K562 (cell line): ENCODE results near the gene ATP6V0A1. TPM values are rescaled to one million over a fixed set of nuclear protein-coding genes. Genes with fewer than 3 reads are reported as not detected.

Source experiments
- ARNT ChIP-seq, 2 experiments: fragments of 450-650 bp; IDR thresholded peaks; 2 replicates each; pipeline ENCODE4 v1.6.1; 2016; ENCODE audit warnings: mild to moderate bottlenecking in 1 of 2
- BCL6 ChIP-seq: fragments of 250-450 bp; sonication (Bioruptor Pico); IDR thresholded peaks from 2 replicates; pipeline ENCODE4 v1.4.0; 2020
- BCOR ChIP-seq: fragments of 450-650 bp; IDR thresholded peaks from 2 replicates; pipeline ENCODE4 v1.6.1; 2016
- BHLHE40 ChIP-seq: IDR thresholded peaks from 2 replicates; pipeline ENCODE4 v1.6.1; 2011; ENCODE audit warnings: low read length, improper control_type of control experiment
- BRF1 ChIP-seq: IDR thresholded peaks from 3 replicates; pipeline ENCODE4 v1.6.1; 2011; ENCODE audit warnings: borderline replicate concordance, mild to moderate bottlenecking; ENCODE audit not compliant: insufficient read length; ENCODE audit errors: extremely low read depth
- CHD2 ChIP-seq: IDR thresholded peaks from 2 replicates; pipeline ENCODE4 v1.6.1; 2011; ENCODE audit warnings: low read depth, low read length
- DNMT1 ChIP-seq: fragments of 450-650 bp; IDR thresholded peaks from 2 replicates; pipeline ENCODE4 v1.6.1; 2016; ENCODE audit warnings: antibody characterized with exemption, mild to moderate bottlenecking
- DPF2 ChIP-seq: fragments of 450-650 bp; IDR thresholded peaks from 2 replicates; pipeline ENCODE4 v1.6.1; 2016
- ETV5 ChIP-seq: sonication (generic); formaldehyde crosslinking; IDR thresholded peaks from 2 replicates; pipeline ENCODE4 v1.4.0; 2020; ENCODE audit warnings: low read depth, mild to moderate bottlenecking, missing genetic modification reagents
- FOSL1 ChIP-seq: fragments of 200-800 bp; sonication (Bioruptor generic); conservative IDR thresholded peaks from 2 replicates; pipeline ENCODE4 v1.6.1; 2016; ENCODE audit warnings: missing genetic modification characterization, missing compliant biosample characterization
- HDAC1 ChIP-seq, 2 experiments: fragments of 450-650 bp; IDR thresholded peaks; 2 replicates each; pipeline ENCODE4 v1.6.1; 2016 to 2017; ENCODE audit warnings: inconsistent platforms in 1 of 2, mild to moderate bottlenecking in 1 of 2, moderate library complexity in 1 of 2
- HOXB6 ChIP-seq: fragments of 250-450 bp; sonication (Bioruptor Pico); IDR thresholded peaks from 2 replicates; pipeline ENCODE4 v1.5.1; 2022; ENCODE audit warnings: mild to moderate bottlenecking, borderline replicate concordance
- HSF4 ChIP-seq: fragments of 250-450 bp; sonication (Bioruptor Pico); IDR thresholded peaks from 2 replicates; pipeline ENCODE4 v2.1.2; 2022; ENCODE audit warnings: mild to moderate bottlenecking, moderate library complexity, borderline replicate concordance
- KDM5B ChIP-seq: fragments of 200-600 bp; sonication (generic); IDR thresholded peaks from 2 replicates; pipeline ENCODE4 v1.6.1; 2012; ENCODE audit warnings: low read depth, mild to moderate bottlenecking, moderate library complexity, low read length, control low read depth, inconsistent platforms; ENCODE audit not compliant: insufficient replicate concordance
- PML ChIP-seq: IDR thresholded peaks from 2 replicates; pipeline ENCODE4 v1.6.1; 2012; ENCODE audit warnings: low read length, inconsistent platforms
- RBM14 ChIP-seq: fragments of 200-400 bp; formaldehyde crosslinking; IDR thresholded peaks from 2 replicates; pipeline ENCODE4 v1.6.1; 2018; ENCODE audit warnings: low read depth, mild to moderate bottlenecking, low read length, moderate library complexity, borderline replicate concordance; ENCODE audit not compliant: insufficient read depth
- RNF2 ChIP-seq: sonication (generic); IDR thresholded peaks from 2 replicates; pipeline ENCODE4 v1.6.1; 2016
- SIN3A ChIP-seq, 2 experiments: fragments of 150-350 bp in 1 of 2; IDR thresholded peaks; 2 replicates each; pipeline ENCODE4 v1.6.1; 2011 to 2016; ENCODE audit warnings: borderline replicate concordance in 2 of 2, low read depth in 2 of 2, low read length in 2 of 2, mild to moderate bottlenecking in 2 of 2, moderate library complexity in 2 of 2; ENCODE audit not compliant: control insufficient read depth in 1 of 2
- SIRT6 ChIP-seq: IDR thresholded peaks from one replicate; pipeline ENCODE4 v1.6.1; 2012; ENCODE audit warnings: low read depth, mild to moderate bottlenecking, control low read depth, inconsistent platforms, low read length, moderate library complexity
- TCFL5 ChIP-seq: fragments of 250-450 bp; sonication (Bioruptor Pico); conservative IDR thresholded peaks from 2 replicates; pipeline ENCODE4 v1.6.1; 2021; ENCODE audit warnings: mild to moderate bottlenecking, moderate library complexity, matching md5 sums
- ZBTB17 ChIP-seq: fragments of 450-650 bp; formaldehyde crosslinking; IDR thresholded peaks from 2 replicates; pipeline ENCODE4 v1.4.0; 2020; ENCODE audit warnings: mild to moderate bottlenecking
- ZNF217 ChIP-seq: sonication (generic); formaldehyde crosslinking; IDR thresholded peaks from 2 replicates; pipeline ENCODE4 v1.8.0; 2022; ENCODE audit warnings: mild to moderate bottlenecking, missing genetic modification reagents
- ZNF444 ChIP-seq: fragments of 250-450 bp; sonication (Bioruptor Pico); IDR thresholded peaks from 2 replicates; pipeline ENCODE4 v1.4.0; 2020; ENCODE audit warnings: mild to moderate bottlenecking, moderate library complexity
- polyA plus RNA-seq, 8 experiments: library from polyadenylated mRNA; depleted of rRNA in 4 of 8; stranded (reverse) in 5 of 8; unstranded in 3 of 8; fragments of >200 nt; fragmentation: Nextera tagmentation in 2 of 8; fragmentation: Illumina TruSeq in 1 of 8; extraction: Ambion mirVana in 2 of 8; extraction: Trizol in 1 of 8; gene quantifications; 2 replicates each; pipeline versions ENCODE4 v1.2.1 to v1.2.3, GENCODE V29; 2011 to 2014; ENCODE audit warnings: inconsistent platforms in 1 of 8, missing spikeins in 1 of 8
- total RNA-seq, 7 experiments: library from RNA; depleted of rRNA in 6 of 7; stranded (reverse); fragments of >200 nt in 6 of 7; fragmentation: Illumina TruSeq in 2 of 7; extraction: Trizol in 2 of 7; gene quantifications; 2 replicates each; pipeline versions ENCODE4 v1.2.1 to v1.2.3, GENCODE V29; 2011 to 2021; ENCODE audit warnings: low replicate concordance in 1 of 7
- TF ChIP-seq, protein P1 (sequence below): fragments of 250-450 bp; sonication (Bioruptor Pico); IDR thresholded peaks from 2 replicates; pipeline ENCODE4 v1.8.0; 2022; ENCODE audit warnings: moderate library complexity, mild to moderate bottlenecking, inconsistent platforms
- TF ChIP-seq, protein P2 (sequence below): sonication (generic); formaldehyde crosslinking; IDR thresholded peaks from 2 replicates; pipeline ENCODE4 v1.8.1; 2023; ENCODE audit warnings: mild to moderate bottlenecking, missing genetic modification reagents
- TF ChIP-seq, protein P3 (sequence below): fragments of 250-450 bp; sonication (Bioruptor Pico); IDR thresholded peaks from 2 replicates; pipeline ENCODE4 v1.4.0; 2020; ENCODE audit warnings: mild to moderate bottlenecking

The ATP6V0A1 gene
- total and polyA plus RNA-seq, 9 of the 15 experiments (the other 6 are each of a cell fraction or from before 2014, with no cell fraction given) = 11.8 to 158 (median 75.5) TPM

DNA sequence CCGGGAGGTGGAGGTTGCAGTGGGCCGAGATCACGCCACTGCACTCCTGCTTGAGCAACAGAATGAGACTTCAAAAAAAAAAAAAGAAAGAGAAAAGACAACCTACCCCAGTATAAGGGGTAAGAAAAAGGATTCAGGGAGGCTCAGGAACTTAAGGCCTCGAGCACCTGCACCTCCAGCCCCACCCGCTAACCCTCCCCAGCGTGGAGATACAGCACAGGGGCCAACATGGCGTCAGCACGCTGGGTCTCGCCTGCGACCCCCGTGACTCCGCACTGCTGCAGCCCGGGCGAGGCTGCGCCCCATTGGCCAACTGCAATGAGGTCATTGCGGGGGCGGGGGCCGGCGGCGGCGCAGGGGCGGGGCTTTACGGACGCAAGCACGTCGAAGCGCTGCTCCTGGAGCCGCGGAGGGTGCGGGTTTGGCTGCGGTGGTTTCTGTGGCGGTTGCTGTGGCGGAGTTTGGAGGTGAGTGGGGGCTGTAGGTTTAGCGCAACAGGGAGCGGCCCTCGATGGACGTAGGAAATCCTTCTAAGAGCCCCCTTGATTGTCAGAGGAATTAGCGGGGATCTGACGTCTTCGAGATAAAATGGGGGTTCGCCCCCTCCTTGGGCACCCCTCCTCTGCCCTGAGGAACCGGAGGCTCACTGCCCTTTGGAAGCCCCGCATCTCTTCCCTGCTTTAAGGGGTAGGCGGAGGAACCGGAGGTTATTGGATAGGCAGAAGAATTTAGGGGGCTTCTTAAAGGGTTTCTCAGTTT is at the start of gene ATP6V0A1 (continued):
- TF ChIP-seq, protein P1, sequence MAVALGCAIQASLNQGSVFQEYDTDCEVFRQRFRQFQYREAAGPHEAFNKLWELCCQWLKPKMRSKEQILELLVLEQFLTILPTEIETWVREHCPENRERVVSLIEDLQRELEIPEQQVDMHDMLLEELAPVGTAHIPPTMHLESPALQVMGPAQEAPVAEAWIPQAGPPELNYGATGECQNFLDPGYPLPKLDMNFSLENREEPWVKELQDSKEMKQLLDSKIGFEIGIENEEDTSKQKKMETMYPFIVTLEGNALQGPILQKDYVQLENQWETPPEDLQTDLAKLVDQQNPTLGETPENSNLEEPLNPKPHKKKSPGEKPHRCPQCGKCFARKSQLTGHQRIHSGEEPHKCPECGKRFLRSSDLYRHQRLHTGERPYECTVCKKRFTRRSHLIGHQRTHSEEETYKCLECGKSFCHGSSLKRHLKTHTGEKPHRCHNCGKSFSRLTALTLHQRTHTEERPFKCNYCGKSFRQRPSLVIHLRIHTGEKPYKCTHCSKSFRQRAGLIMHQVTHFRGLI (CRISPR knock-in tag) = 0 out of 2 replicates have a peak, but pooled peaks have one; percentile 53
- TF ChIP-seq HSF4 (CRISPR knock-in tag) (no peak), DNMT1 (no peak), BCOR (no peak; the same call in 1 of the 2 replicates), ZBTB17 (CRISPR knock-in tag) (0 out of 2 replicates have a peak, but pooled peaks have one; percentile 33), CHD2 (0 out of 2 replicates have a peak, but pooled peaks have one; percentile 20), BHLHE40 (peak; percentile 88), ZNF444 (no peak), HDAC1 (IDR thresholded peaks at IDR 0.05) (peak; percentile 34 to 52; a peak in 2 of 4 replicates), FOSL1 (tag) (peak; percentile 29; the same call in 1 of the 2 replicates), ZNF217 (no peak), BRF1 (no peak), ETV5 (CRISPR knock-in tag) (no peak), SIRT6 (no peak), KDM5B (peak; percentile 44), RBM14 (no peak), ARNT (IDR thresholded peaks at IDR 0.05) (peak; percentile 13 to 39; a peak in 1 of 4 replicates), BCL6 (CRISPR knock-in tag) (no peak), TCFL5 (CRISPR knock-in tag) (no peak), DPF2 (peak; percentile 66; the same call in 1 of the 2 replicates), RNF2 (0 out of 2 replicates have a peak, but pooled peaks have one; percentile 17), SIN3A (IDR thresholded peaks at IDR 0.05; ENCODE audit: borderline replicate concordance in 2 of 2, control insufficient read depth in 1 of 2, low read depth in 2 of 2, low read length in 2 of 2) (peak in 1 of 2 experiments; percentile 54; a peak in 1 of 4 replicates), PML (no peak; the same call in 1 of the 2 replicates), HOXB6 (CRISPR knock-in tag) (no peak)
- TF ChIP-seq, protein P2, sequence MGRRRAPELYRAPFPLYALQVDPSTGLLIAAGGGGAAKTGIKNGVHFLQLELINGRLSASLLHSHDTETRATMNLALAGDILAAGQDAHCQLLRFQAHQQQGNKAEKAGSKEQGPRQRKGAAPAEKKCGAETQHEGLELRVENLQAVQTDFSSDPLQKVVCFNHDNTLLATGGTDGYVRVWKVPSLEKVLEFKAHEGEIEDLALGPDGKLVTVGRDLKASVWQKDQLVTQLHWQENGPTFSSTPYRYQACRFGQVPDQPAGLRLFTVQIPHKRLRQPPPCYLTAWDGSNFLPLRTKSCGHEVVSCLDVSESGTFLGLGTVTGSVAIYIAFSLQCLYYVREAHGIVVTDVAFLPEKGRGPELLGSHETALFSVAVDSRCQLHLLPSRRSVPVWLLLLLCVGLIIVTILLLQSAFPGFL = peak; percentile 72; the same call in 1 of the 2 replicates
- TF ChIP-seq, protein P3, sequence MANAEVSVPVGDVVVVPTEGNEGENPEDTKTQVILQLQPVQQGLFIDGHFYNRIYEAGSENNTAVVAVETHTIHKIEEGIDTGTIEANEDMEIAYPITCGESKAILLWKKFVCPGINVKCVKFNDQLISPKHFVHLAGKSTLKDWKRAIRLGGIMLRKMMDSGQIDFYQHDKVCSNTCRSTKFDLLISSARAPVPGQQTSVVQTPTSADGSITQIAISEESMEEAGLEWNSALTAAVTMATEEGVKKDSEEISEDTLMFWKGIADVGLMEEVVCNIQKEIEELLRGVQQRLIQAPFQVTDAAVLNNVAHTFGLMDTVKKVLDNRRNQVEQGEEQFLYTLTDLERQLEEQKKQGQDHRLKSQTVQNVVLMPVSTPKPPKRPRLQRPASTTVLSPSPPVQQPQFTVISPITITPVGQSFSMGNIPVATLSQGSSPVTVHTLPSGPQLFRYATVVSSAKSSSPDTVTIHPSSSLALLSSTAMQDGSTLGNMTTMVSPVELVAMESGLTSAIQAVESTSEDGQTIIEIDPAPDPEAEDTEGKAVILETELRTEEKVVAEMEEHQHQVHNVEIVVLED (CRISPR knock-in tag) = peak; percentile 89
